Measurements from ENCODE around the gene OR2D2.

Gene OR2D2

GRCh38 chr11:6898911-6899310 is 6.6 kb upstream of the OR2D2 start:
- ATAC-seq, result no peak
- TF ChIP-seq PPARA (CRISPR knock-in tag; IDR thresholded peaks at IDR 0.05; ENCODE audit: borderline replicate concordance) (no peak), ESRRG (CRISPR knock-in tag; IDR thresholded peaks at IDR 0.05) (no peak), BACH2 (CRISPR knock-in tag; IDR thresholded peaks at IDR 0.05; ENCODE audit: borderline replicate concordance) (no peak), ZFP30 (CRISPR knock-in tag; IDR thresholded peaks at IDR 0.05) (no peak)

- no peak for ATAC-seq
Observed at GRCh38 chr11:6895010-6895409, 2.7 kb upstream of the OR2D2 start.

GRCh38 chr11:6894097-6894496 is 1.8 kb upstream of the OR2D2 start:
- no peak for TF ChIP-seq CSDC2 (CRISPR knock-in tag; IDR thresholded peaks at IDR 0.05)
- no peak for TF ChIP-seq ESRRG (CRISPR knock-in tag; IDR thresholded peaks at IDR 0.05)
- no peak for TF ChIP-seq ZNF565 (CRISPR knock-in tag; conservative IDR thresholded peaks at IDR 0.05; ENCODE audit: low read depth)
- no peak for TF ChIP-seq SNAI2 (CRISPR knock-in tag; IDR thresholded peaks at IDR 0.05)
- TF ChIP-seq CSRNP3 (CRISPR knock-in tag; IDR thresholded peaks at IDR 0.05), result no peak
- TF ChIP-seq PPARA (CRISPR knock-in tag; IDR thresholded peaks at IDR 0.05; ENCODE audit: borderline replicate concordance), result no peak
- no peak for TF ChIP-seq ZNF8 (CRISPR knock-in tag; IDR thresholded peaks at IDR 0.05)
- TF ChIP-seq OSR1 (CRISPR knock-in tag; IDR thresholded peaks at IDR 0.05), result no peak
- no peak for TF ChIP-seq POU6F1 (CRISPR knock-in tag; IDR thresholded peaks at IDR 0.05; ENCODE audit: borderline replicate concordance, low read depth)
- TF ChIP-seq ZFP3 (CRISPR knock-in tag; IDR thresholded peaks at IDR 0.05), result no peak
- no peak for TF ChIP-seq BACH2 (CRISPR knock-in tag; IDR thresholded peaks at IDR 0.05; ENCODE audit: borderline replicate concordance)
- TF ChIP-seq TOX (CRISPR knock-in tag; IDR thresholded peaks at IDR 0.05; ENCODE audit: borderline replicate concordance), result no peak
- ATAC-seq, result no peak

More at GRCh38 chr11:6895010-6895409, 2.7 kb upstream of the OR2D2 start:
- TF ChIP-seq ZFP3 (CRISPR knock-in tag; IDR thresholded peaks at IDR 0.05) (no peak), ZFP30 (CRISPR knock-in tag; IDR thresholded peaks at IDR 0.05) (no peak), TCF4 (CRISPR knock-in tag; IDR thresholded peaks at IDR 0.05; ENCODE audit: borderline replicate concordance) (no peak), CSDC2 (CRISPR knock-in tag; IDR thresholded peaks at IDR 0.05) (no peak), BACH2 (CRISPR knock-in tag; IDR thresholded peaks at IDR 0.05; ENCODE audit: borderline replicate concordance) (no peak), TSHZ2 (CRISPR knock-in tag; IDR thresholded peaks at IDR 0.05) (no peak), ISL1 (CRISPR knock-in tag; IDR thresholded peaks at IDR 0.05) (no peak), ARNTL (CRISPR knock-in tag; IDR thresholded peaks at IDR 0.05; ENCODE audit: borderline replicate concordance, low read depth) (no peak), POU6F1 (CRISPR knock-in tag; IDR thresholded peaks at IDR 0.05; ENCODE audit: borderline replicate concordance, low read depth) (no peak), ESRRG (CRISPR knock-in tag; IDR thresholded peaks at IDR 0.05) (no peak), OSR1 (CRISPR knock-in tag; IDR thresholded peaks at IDR 0.05) (no peak), GLIS3 (CRISPR knock-in tag; IDR thresholded peaks at IDR 0.05) (no peak), SNAI2 (CRISPR knock-in tag; IDR thresholded peaks at IDR 0.05) (no peak), TOX (CRISPR knock-in tag; IDR thresholded peaks at IDR 0.05; ENCODE audit: borderline replicate concordance) (no peak), ZNF8 (CRISPR knock-in tag; IDR thresholded peaks at IDR 0.05) (no peak), RARB (CRISPR knock-in tag; IDR thresholded peaks at IDR 0.05) (no peak), ZC3H10 (CRISPR knock-in tag; IDR thresholded peaks at IDR 0.05) (no peak), ZNF70 (CRISPR knock-in tag; IDR thresholded peaks at IDR 0.05) (no peak), CREB5 (CRISPR knock-in tag; IDR thresholded peaks at IDR 0.05; ENCODE audit: low read depth) (no peak), ZNF565 (CRISPR knock-in tag; conservative IDR thresholded peaks at IDR 0.05; ENCODE audit: low read depth) (no peak)
